ENCODE data around the gene REXO5.

Gene REXO5

DNA sequence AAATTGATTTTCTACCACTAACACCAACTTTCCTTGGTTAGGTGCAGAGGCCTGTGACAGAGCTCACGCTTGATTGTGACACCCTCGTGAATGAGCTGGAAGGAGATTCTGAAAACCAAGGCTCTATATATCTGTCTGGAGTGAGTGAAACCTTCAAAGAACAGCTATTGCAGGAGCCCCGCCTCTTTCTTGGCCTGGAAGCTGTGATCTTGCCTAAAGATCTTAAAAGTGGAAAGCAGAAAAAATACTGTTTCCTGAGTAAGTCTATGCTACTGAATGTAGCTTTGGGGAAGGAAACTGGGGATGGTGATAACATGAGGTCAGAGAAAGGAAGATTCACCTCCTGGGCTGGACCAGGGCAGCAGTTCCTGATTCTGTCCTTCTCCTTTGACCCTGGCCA is 38.3 kb downstream of the REXO5 start:
- no peak for TF ChIP-seq ZSCAN5A (tag by site-specific recombination; IDR thresholded peaks at IDR 0.05)
- TF ChIP-seq ZNF10 (tag by site-specific recombination; IDR thresholded peaks at IDR 0.05): no peak
- TF ChIP-seq ZNF24 (tag by site-specific recombination; IDR thresholded peaks at IDR 0.05): no peak
- POLR2A ChIA-PET: no interaction called here
- Histone ChIP-seq H3K36me3 (ENCODE audit: control insufficient read depth in 2 of 2, insufficient read depth in 1 of 2, low read length in 2 of 2) (peaks cover 10 to 89% of the 10 kb centered on the region in 2 experiments), H3K4me3 (ENCODE audit: low read depth, low read length) (no peak overlapping the region), H3K27ac (ENCODE audit: extremely low read depth, low read depth, low read length) (no peak overlapping the region), H3K4me1 (ENCODE audit: control insufficient read depth, insufficient read depth, low read length) (no peaks in the 10 kb centered on the region), H3K9me3 (ENCODE audit: control insufficient read depth, insufficient read depth, low read depth, low read length) (no peaks in the 10 kb centered on the region)
- CTCF ChIA-PET: interaction anchor here (0.5 to 0.9 kb wide), 2 partner anchors 8 to 45 kb away, joined by 3 to 4 read pairs; no protein-coding TSS in a partner anchor

DNA sequence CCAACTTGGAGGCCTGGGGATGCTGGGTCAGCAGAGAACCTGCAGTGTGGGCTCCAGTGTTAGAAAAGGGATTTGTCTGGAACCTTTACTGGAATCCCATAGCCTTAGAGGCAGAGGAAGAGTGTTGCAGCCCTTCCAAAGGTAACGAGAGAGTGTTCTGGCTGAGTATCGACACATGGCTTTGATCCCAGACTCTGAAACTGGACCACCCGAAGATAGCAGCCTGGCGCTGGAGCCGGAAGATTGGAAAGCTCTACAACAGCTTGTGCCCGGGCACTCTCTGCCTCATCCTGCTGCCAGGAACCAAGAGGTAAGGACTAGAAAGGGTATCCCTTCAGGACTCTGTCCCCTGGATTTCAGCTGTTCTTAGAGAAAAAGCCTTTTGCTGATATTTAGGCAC is 39.7 kb downstream of the REXO5 start:
- Histone ChIP-seq H3K4me3 (ENCODE audit: low read depth, low read length) (no peak overlapping the region), H3K27ac (ENCODE audit: extremely low read depth, low read depth, low read length) (no peak overlapping the region), H3K36me3 (ENCODE audit: control insufficient read depth in 2 of 2, insufficient read depth in 1 of 2, low read length in 2 of 2) (peaks cover 7 to 87% of the 10 kb centered on the region in 2 experiments), H3K9me3 (ENCODE audit: control insufficient read depth, insufficient read depth, low read depth, low read length) (no peaks in the 10 kb centered on the region), H3K4me1 (ENCODE audit: control insufficient read depth, insufficient read depth, low read length) (no peaks in the 10 kb centered on the region)
- ChIA-PET POLR2A (no interaction called here), CTCF (interaction anchor here (0.6 kb wide), 1 partner anchor 20 kb away, joined by 3 read pairs; no protein-coding TSS in a partner anchor)
- no peak for TF ChIP-seq ZNF324 (tag by site-specific recombination; IDR thresholded peaks at IDR 0.05)

DNA sequence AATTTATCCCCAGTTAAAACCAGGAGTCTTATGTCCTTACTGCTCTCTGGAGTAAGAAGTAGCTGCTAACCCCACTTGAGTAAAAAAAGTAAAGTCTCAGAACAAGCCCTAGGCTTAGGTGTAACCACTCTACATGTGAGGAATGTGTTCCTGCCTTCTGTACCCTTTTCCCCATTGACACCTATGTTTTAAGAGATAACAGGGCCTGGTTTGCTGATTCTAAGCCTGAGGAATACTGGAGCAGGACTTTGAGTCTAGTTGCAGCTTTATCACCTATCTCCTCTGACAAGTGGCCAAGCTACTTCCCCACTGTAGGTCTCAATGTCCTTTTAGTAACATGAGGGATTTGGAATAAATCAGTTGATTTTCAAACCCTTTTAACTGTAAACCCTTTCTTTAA is 40.2 kb downstream of the REXO5 start:
- H3K4me3 ChIP-seq (ENCODE audit: low read depth, low read length): no peak overlapping the region
- CTCF ChIA-PET: interaction anchor here (0.6 kb wide), 1 partner anchor 434 kb away, joined by 4 read pairs; no protein-coding TSS in a partner anchor
- no peaks in the 10 kb centered on the region for H3K9me3 ChIP-seq (ENCODE audit: control insufficient read depth, insufficient read depth, low read depth, low read length)
- POLR2A ChIA-PET: interaction anchor here (0.5 to 0.7 kb wide), 3 partner anchors 25 to 1483 kb away, joined by 3 to 5 read pairs (median 3); partner anchors contain the start of gene LYRM1
- no peak overlapping the region for H3K27ac ChIP-seq (ENCODE audit: extremely low read depth, low read depth, low read length)
- H3K36me3 ChIP-seq (ENCODE audit: control insufficient read depth in 2 of 2, insufficient read depth in 1 of 2, low read length in 2 of 2): peaks cover 7 to 88% of the 10 kb centered on the region in 2 experiments
- no peaks in the 10 kb centered on the region for H3K4me1 ChIP-seq (ENCODE audit: control insufficient read depth, insufficient read depth, low read length)
- TF ChIP-seq ZSCAN23 (tag by site-specific recombination; IDR thresholded peaks at IDR 0.05) (no peak), ZNF174 (tag by site-specific recombination; IDR thresholded peaks at IDR 0.05) (no peak), ZNF157 (tag by site-specific recombination; IDR thresholded peaks at IDR 0.05) (no peak), KLF10 (tag by site-specific recombination; IDR thresholded peaks at IDR 0.05) (no peak), ZNF664 (tag by site-specific recombination; IDR thresholded peaks at IDR 0.05) (no peak), ZNF610 (tag by site-specific recombination; IDR thresholded peaks at IDR 0.05; ENCODE audit: borderline replicate concordance) (no peak), ZNF18 (tag by site-specific recombination; IDR thresholded peaks at IDR 0.05) (no peak)
- TF ChIP-seq, protein P1, sequence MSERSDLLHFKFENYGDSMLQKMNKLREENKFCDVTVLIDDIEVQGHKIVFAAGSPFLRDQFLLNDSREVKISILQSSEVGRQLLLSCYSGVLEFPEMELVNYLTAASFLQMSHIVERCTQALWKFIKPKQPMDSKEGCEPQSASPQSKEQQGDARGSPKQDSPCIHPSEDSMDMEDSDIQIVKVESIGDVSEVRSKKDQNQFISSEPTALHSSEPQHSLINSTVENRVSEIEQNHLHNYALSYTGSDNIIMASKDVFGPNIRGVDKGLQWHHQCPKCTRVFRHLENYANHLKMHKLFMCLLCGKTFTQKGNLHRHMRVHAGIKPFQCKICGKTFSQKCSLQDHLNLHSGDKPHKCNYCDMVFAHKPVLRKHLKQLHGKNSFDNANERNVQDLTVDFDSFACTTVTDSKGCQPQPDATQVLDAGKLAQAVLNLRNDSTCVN (tag by site-specific recombination; optimal IDR thresholded peaks at IDR 0.05): no peak

DNA sequence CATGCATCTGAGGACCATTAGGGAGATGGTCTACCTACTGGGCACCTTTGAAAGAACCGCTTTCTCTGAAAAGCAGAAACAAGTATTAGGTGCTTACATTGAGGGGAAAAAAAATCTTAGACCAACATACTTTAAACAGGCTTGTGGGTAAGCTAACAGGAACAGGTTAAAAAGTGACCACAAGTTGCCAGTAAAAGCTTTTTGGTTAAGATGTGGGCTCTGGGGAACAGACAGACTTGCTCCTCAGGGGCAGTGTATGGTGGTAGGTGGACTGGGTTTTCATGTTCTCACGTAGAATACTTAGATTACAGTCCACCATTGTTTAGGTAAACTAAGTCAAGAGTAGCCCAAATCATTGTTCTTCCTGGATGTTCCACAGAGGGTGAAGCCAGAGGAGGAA is 41.2 kb downstream of the REXO5 start:
- no peaks in the 10 kb centered on the region for H3K9me3 ChIP-seq (ENCODE audit: control insufficient read depth, insufficient read depth, low read depth, low read length)
- CTCF ChIA-PET: interaction anchor here (0.8 to 5.3 kb wide), 3 partner anchors 34 to 237 kb away, joined by 3 to 44 read pairs (median 3); no protein-coding TSS in a partner anchor
- no peak for TF ChIP-seq ZNF433 (tag by site-specific recombination; IDR thresholded peaks at IDR 0.05; ENCODE audit: low read depth)
- no peak for TF ChIP-seq KLF16 (tag by site-specific recombination; IDR thresholded peaks at IDR 0.05)
- no peak for TF ChIP-seq ZBTB20 (tag by site-specific recombination; IDR thresholded peaks at IDR 0.05)
- no peak for TF ChIP-seq ZBTB10 (tag by site-specific recombination; IDR thresholded peaks at IDR 0.05)
- TF ChIP-seq ZNF571 (tag by site-specific recombination; IDR thresholded peaks at IDR 0.05): no peak
- no peak for TF ChIP-seq RBAK (tag by site-specific recombination; IDR thresholded peaks at IDR 0.05)
- no peak for TF ChIP-seq ZFP37 (tag by site-specific recombination; IDR thresholded peaks at IDR 0.05)
- no peak for TF ChIP-seq ZNF664 (tag by site-specific recombination; IDR thresholded peaks at IDR 0.05)
- TF ChIP-seq ZNF302 (tag by site-specific recombination; IDR thresholded peaks at IDR 0.05; ENCODE audit: low read depth): no peak

More for the DNA sequence above, 41.2 kb downstream of the REXO5 start:
- Histone ChIP-seq H3K36me3 (ENCODE audit: control insufficient read depth in 2 of 2, insufficient read depth in 1 of 2, low read length in 2 of 2) (peaks cover 2 to 81% of the 10 kb centered on the region in 2 experiments), H3K4me1 (ENCODE audit: control insufficient read depth, insufficient read depth, low read length) (no peaks in the 10 kb centered on the region), H3K4me3 (ENCODE audit: low read depth, low read length) (no peak overlapping the region), H3K27ac (ENCODE audit: extremely low read depth, low read depth, low read length) (no peak overlapping the region)
- POLR2A ChIA-PET: interaction anchor here (1.1 kb wide), 1 partner anchor 52 kb away, joined by 3 read pairs; the partner anchor contains the start of gene DCUN1D3
